Measurements from ENCODE around the gene NRBF2.

The NRBF2 gene

DNA sequence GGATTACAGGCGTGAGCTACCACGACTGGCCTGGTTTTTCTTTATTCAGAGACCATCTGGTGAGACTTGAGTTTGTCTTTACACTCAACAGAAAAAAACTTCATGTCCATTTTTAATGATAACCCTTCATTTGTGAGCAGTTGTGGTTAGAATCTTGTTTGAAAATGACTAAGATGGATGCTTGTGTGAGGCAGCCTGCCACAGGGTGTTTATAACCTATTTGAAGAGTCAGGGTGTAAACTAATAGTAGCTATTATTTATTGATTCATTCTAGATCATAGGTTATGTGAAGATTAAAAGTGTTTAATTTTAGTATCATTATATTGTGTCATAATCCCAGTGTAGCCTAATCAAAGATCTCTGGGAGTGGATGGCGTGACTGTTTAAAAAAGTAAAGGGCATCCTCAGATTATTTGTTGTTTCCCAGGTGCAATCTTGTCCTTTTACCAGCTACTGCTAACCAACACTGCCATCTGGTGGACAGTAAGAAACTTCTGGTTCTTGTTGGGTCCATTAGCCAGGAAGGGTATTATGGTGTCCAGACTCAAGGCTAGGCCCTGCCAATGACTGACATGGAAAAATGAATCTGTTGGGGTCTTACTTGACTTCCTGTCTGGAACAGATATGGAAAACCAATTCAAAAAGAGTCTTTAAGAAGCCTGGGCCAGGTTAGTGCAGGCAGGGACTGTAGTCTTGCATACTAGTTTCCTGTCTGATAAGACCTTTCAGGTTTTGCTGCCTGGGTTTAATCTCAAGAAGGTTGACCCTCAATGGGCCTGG is 24.9 kb downstream of the NRBF2 start:
- TF ChIP-seq, protein P1, sequence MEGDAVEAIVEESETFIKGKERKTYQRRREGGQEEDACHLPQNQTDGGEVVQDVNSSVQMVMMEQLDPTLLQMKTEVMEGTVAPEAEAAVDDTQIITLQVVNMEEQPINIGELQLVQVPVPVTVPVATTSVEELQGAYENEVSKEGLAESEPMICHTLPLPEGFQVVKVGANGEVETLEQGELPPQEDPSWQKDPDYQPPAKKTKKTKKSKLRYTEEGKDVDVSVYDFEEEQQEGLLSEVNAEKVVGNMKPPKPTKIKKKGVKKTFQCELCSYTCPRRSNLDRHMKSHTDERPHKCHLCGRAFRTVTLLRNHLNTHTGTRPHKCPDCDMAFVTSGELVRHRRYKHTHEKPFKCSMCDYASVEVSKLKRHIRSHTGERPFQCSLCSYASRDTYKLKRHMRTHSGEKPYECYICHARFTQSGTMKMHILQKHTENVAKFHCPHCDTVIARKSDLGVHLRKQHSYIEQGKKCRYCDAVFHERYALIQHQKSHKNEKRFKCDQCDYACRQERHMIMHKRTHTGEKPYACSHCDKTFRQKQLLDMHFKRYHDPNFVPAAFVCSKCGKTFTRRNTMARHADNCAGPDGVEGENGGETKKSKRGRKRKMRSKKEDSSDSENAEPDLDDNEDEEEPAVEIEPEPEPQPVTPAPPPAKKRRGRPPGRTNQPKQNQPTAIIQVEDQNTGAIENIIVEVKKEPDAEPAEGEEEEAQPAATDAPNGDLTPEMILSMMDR (IDR thresholded peaks at IDR 0.05; ENCODE audit: insufficient read depth, low read length), result peak; percentile 24
- TF ChIP-seq, protein P2, sequence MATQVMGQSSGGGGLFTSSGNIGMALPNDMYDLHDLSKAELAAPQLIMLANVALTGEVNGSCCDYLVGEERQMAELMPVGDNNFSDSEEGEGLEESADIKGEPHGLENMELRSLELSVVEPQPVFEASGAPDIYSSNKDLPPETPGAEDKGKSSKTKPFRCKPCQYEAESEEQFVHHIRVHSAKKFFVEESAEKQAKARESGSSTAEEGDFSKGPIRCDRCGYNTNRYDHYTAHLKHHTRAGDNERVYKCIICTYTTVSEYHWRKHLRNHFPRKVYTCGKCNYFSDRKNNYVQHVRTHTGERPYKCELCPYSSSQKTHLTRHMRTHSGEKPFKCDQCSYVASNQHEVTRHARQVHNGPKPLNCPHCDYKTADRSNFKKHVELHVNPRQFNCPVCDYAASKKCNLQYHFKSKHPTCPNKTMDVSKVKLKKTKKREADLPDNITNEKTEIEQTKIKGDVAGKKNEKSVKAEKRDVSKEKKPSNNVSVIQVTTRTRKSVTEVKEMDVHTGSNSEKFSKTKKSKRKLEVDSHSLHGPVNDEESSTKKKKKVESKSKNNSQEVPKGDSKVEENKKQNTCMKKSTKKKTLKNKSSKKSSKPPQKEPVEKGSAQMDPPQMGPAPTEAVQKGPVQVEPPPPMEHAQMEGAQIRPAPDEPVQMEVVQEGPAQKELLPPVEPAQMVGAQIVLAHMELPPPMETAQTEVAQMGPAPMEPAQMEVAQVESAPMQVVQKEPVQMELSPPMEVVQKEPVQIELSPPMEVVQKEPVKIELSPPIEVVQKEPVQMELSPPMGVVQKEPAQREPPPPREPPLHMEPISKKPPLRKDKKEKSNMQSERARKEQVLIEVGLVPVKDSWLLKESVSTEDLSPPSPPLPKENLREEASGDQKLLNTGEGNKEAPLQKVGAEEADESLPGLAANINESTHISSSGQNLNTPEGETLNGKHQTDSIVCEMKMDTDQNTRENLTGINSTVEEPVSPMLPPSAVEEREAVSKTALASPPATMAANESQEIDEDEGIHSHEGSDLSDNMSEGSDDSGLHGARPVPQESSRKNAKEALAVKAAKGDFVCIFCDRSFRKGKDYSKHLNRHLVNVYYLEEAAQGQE (IDR thresholded peaks at IDR 0.05; ENCODE audit: insufficient replicate concordance, low read depth), result no peak
- no peak for TF ChIP-seq GABPA (IDR thresholded peaks at IDR 0.05; ENCODE audit: low read depth)
- no peak for TF ChIP-seq POLR2AphosphoS5 (IDR thresholded peaks at IDR 0.05; ENCODE audit: low read depth)
- TF ChIP-seq SPI1 (IDR thresholded peaks at IDR 0.05; ENCODE audit: borderline replicate concordance, low read depth), result no peak
- Histone ChIP-seq H3K4me3 (replicated peaks; ENCODE audit: insufficient read depth, low read length) (no peak overlapping the region), H3K27ac (replicated peaks) (no peak overlapping the region), H3K27me3 (ENCODE audit: insufficient read depth, poor library complexity, severe bottlenecking) (no peaks in the 10 kb centered on the region)
- DNase-seq (ENCODE audit: low read depth in 1 of 2, low spot score in 1 of 2), result peak; percentile 50 to 55

DNA sequence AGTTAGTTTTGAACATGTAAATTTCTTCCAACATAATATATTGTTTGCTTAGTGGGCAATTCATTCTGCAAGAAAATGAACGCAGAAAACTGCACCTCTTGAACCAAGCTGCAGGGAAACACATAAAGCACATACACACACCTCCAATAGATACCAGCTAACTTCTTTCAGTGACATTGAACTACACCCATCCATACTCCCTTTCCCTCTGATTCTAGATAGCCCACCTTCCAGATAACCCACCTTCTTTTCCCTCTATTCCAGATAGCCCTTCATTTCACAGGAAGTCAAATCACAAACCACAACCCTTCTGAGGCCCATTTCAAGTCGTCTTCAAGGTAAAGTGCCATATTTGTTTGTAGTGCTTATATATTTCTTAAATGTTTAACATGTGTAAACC is 28.5 kb downstream of the NRBF2 start:
- TF ChIP-seq POLR2AphosphoS5 (IDR thresholded peaks at IDR 0.05; ENCODE audit: low read depth), result no peak
- H3K27ac ChIP-seq (replicated peaks), result no peak overlapping the region
- H3K27me3 ChIP-seq (ENCODE audit: insufficient read depth, poor library complexity, severe bottlenecking), result no peaks in the 10 kb centered on the region
- no peak for DNase-seq (ENCODE audit: low read depth in 1 of 2, low spot score in 1 of 2)
- H3K4me3 ChIP-seq (replicated peaks; ENCODE audit: insufficient read depth, low read length), result no peak overlapping the region

DNA sequence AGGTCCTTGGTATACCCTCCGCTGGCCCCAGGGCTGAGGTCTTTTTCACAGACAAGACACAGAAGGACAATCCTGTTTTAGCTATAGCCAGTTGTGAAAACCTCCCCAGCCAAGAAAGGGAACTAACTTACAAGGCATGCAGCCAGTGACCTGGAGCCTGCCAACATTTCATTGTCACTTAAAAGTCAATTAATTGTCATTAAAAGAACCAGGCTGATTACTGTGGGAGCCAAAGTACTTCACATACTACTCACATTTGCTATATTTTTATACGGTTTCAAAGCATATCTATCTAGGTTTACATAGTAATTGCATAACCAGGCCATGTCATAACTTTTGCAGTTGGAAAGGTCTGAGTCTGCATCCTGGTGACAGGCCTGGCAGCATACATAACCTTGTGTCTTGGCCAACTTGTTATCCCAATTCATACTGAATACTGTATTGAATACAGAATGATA is 31.1 kb downstream of the NRBF2 start:
- Histone ChIP-seq H3K27me3 (ENCODE audit: insufficient read depth, poor library complexity, severe bottlenecking) (no peaks in the 10 kb centered on the region), H3K4me3 (replicated peaks; ENCODE audit: insufficient read depth, low read length) (no peak overlapping the region), H3K27ac (replicated peaks) (no peak overlapping the region)
- TF ChIP-seq GABPA (IDR thresholded peaks at IDR 0.05; ENCODE audit: low read depth) (no peak), SPI1 (IDR thresholded peaks at IDR 0.05; ENCODE audit: borderline replicate concordance, low read depth) (no peak), POLR2AphosphoS5 (IDR thresholded peaks at IDR 0.05; ENCODE audit: low read depth) (no peak)
- TF ChIP-seq, protein P1 (IDR thresholded peaks at IDR 0.05; ENCODE audit: insufficient read depth, low read length), result no peak
- TF ChIP-seq, protein P2 (IDR thresholded peaks at IDR 0.05; ENCODE audit: insufficient replicate concordance, low read depth), result no peak
- peak in 1 of 2 experiments; percentile 41 for DNase-seq (ENCODE audit: low read depth in 1 of 2, low spot score in 1 of 2)

DNA sequence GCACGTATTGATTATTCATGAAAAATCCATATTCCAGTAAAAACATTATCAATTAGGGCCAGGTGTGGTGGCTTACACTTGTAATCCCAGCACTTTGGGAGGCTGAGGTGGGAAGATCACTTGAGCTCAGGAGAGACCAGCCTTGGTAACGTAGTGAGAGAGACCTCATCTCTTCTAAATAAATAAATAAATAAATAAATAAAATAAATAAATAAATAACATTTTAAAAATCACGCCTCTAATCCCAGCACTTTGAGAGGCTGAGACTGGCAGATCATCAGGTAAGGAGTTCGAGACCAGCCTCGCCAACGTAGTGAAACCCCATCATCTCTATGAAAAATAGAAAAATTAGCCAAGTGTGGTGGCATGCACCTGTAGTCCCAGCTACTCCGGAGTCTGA is 32.1 kb downstream of the NRBF2 start:
- Histone ChIP-seq H3K27me3 (ENCODE audit: insufficient read depth, poor library complexity, severe bottlenecking) (no peaks in the 10 kb centered on the region), H3K4me3 (replicated peaks; ENCODE audit: insufficient read depth, low read length) (no peak overlapping the region), H3K27ac (replicated peaks) (no peak overlapping the region)
- TF ChIP-seq, protein P1 (IDR thresholded peaks at IDR 0.05; ENCODE audit: insufficient read depth, low read length), result no peak
- no peak for TF ChIP-seq POLR2AphosphoS5 (IDR thresholded peaks at IDR 0.05; ENCODE audit: low read depth)
- TF ChIP-seq, protein P2 (IDR thresholded peaks at IDR 0.05; ENCODE audit: insufficient replicate concordance, low read depth), result no peak
- TF ChIP-seq GABPA (IDR thresholded peaks at IDR 0.05; ENCODE audit: low read depth), result no peak
- TF ChIP-seq SPI1 (IDR thresholded peaks at IDR 0.05; ENCODE audit: borderline replicate concordance, low read depth), result no peak
- no peak for DNase-seq (ENCODE audit: low read depth in 1 of 2, low spot score in 1 of 2)

Data from HL-60 (cell line).